22Rv1 (cell line): ENCODE data around the gene THSD4.

Experiments used
- ZFX ChIP-seq: fragments of 450-650 bp; IDR thresholded peaks from 2 replicates; pipeline ENCODE4 v1.6.1; 2017; ENCODE audit warnings: antibody characterized with exemption, borderline replicate concordance
- TF ChIP-seq, protein P1 (sequence below): fragments of 450-650 bp; IDR thresholded peaks from 2 replicates; pipeline ENCODE4 v1.5.1; 2017; ENCODE audit warnings: mild to moderate bottlenecking

DNA sequence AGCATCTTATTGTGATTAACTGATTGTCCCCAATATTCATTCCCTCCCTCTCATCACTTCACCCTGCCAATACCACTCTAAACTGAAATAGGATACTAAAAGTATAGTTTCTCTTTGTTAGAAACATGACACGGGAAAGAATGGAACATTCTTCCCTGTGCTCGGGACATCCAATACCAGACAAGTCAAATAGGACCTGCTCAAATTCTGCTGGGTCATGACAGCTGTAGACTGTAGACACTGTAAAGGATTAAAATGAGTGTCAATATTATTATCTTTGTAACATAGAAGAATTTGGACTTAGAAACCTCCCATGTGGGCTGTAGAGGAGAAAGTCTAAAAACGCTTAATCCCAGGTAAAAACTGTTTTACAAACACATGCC lies 380.1 kb downstream of the THSD4 start:
- TF ChIP-seq, protein P1, sequence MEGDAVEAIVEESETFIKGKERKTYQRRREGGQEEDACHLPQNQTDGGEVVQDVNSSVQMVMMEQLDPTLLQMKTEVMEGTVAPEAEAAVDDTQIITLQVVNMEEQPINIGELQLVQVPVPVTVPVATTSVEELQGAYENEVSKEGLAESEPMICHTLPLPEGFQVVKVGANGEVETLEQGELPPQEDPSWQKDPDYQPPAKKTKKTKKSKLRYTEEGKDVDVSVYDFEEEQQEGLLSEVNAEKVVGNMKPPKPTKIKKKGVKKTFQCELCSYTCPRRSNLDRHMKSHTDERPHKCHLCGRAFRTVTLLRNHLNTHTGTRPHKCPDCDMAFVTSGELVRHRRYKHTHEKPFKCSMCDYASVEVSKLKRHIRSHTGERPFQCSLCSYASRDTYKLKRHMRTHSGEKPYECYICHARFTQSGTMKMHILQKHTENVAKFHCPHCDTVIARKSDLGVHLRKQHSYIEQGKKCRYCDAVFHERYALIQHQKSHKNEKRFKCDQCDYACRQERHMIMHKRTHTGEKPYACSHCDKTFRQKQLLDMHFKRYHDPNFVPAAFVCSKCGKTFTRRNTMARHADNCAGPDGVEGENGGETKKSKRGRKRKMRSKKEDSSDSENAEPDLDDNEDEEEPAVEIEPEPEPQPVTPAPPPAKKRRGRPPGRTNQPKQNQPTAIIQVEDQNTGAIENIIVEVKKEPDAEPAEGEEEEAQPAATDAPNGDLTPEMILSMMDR, result no peak
- TF ChIP-seq ZFX, result no peak
